GM21390 (cell line): Measurements from ENCODE around the gene PEF1.

ENCODE experiments used
- ATAC-seq: cut with Tn5 transposase; IDR thresholded peaks from one replicate; pipeline ENCODE4 v1.9.1; 2021; ENCODE audit not compliant: unreplicated experiment

The PEF1 gene

GRCh38 chr1:31585736-31586365 is 58.8 kb downstream of the PEF1 start:
- no peak for ATAC-seq

- ATAC-seq: no peak
These were observed 59.6 kb downstream of the PEF1 start for GRCh38 chr1:31584869-31585735.

- ATAC-seq: no peak
These were observed 60.4 kb downstream of the PEF1 start for GRCh38 chr1:31583995-31584868.

GRCh38 chr1:31583082-31583994 is 61.3 kb downstream of the PEF1 start:
- ATAC-seq: no peak

GRCh38 chr1:31581821-31582810 is 62.6 kb downstream of the PEF1 start:
- ATAC-seq: no peak

GRCh38 chr1:31580891-31581603 is 63.6 kb downstream of the PEF1 start:
- no peak for ATAC-seq

GRCh38 chr1:31580513-31580870 is 64.2 kb downstream of the PEF1 start:
- ATAC-seq: no peak
